Activated CD8-positive, alpha-beta memory T cell treated with anti-CD3 and anti-CD28 coated beads, Interleukin-2, amount 50 U/mL, for 24 hours (primary cell): ENCODE results near the gene FRAS1.

Experiments used
- DNase-seq: peaks from one replicate; pipeline ENCODE4 v3.0.0-alpha.2; 2020; ENCODE audit errors: extremely low read depth

Gene FRAS1

DNA sequence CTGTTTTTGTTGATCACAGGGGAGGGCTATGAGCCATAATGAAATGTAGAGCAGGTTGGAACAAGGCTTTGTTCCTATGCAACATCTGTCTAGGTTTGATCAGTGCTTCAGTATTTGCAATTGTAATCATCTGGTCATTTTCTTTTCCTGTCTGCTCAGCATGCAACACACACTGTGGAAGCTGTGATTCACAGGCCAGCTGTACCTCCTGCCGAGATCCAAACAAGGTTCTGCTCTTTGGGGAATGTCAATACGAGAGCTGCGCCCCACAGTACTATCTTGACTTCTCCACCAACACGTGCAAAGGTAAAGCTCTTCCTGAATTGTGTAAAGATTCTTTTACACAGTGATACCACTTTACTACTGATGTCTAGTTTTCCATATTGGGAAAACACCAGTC is 312.6 kb downstream of the FRAS1 start:
- no peak for DNase-seq

DNA sequence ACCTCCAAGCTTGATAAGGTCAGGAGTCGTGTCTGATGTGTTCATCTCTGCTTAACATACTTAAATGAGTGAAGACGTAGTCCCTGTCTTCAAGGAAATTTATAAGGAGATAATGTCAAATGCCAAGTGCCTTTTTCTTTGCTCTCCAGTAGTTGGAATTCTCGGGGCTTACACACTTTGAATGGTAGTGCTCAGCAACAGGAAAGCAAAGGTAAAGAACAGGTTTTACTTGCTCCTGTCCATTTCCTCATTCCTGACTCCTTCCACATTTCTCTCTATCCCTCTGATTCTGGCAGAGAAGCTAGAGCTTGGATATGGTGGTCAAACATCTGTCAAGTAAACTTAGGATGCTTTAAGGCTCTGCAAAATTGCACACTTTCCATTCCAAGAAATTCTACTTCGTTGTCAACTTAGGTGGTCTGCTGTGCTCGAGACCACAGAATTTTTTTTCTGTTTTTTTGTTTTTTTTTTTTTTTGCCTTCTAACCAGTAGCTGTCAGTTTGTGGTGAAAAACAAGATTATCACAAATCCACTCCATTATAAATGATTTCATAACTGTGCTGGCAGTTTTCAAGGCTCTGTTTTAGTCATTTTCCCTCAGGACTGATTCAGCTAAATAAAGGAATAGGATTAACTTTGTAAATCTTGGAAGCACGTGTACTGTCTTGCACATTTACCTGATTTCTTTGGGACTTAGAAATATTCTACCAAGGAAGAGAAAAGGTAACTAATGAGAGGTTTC is 313.7 kb downstream of the FRAS1 start:
- no peak for DNase-seq

DNA sequence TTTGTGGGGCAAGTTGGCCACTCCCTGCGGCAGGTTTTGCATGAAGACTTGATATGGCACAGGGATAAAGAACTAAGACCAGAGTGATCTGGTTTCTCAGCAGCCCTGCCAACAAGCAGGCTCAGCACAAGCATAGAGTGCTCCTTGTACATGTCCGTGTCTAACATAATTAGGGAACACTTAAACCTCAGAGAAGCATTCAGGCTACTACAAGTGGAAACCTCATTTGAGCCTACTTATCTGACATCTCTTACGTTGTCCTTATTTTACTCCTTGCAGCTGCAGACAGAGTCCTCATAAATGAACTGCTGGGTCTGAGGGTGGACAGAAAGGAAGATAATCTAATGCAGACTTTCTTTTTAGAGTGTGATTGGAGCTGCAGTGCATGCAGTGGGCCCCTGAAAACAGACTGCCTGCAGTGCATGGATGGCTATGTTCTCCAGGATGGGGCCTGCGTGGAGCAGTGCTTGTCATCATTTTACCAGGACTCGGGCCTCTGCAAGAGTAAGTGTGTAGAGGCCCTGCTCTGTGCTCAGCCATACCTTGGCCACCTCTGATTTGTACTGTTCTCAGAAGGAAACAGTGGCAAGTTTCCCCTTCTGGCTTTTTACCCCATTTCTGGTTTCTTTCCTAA is 315.3 kb downstream of the FRAS1 start:
- DNase-seq = no peak

DNA sequence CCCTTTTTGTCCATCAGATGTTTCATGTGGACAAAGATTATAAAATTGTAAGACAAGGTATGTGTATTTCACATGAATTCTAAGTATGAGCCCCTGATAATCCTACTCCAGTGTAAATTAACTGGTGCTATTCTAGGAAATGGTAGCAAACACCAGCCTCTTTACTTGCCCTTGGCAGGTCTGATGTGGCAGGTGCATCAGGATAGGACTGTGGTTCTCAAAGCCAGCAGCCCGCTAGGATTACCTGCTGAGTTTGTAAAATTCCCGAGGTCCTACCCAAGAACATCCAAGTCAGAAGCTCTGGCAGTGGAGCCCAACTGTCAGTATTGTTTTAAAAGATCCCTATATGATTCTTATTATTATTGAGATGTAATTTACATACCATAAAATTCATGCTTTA is 320.4 kb downstream of the FRAS1 start:
- no peak for DNase-seq

DNA sequence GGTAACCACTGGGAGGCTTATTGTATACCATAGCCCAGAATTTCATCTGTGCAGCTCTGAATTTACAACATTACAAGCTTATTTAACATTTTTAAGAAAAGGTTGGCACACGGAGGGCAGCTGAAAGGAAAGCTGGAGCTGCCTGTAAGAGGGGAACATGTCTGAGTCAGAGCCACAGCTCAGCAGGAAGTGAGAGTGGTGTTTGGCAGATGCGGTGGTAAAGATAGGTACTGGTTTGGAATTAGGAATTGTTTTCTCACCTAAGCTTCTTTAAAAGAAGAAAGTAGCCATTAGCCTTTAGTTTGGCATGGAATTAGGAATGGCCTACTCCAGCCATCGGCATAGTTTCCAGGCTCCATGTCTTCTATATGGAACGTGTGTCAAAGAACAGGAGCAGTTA is 321.9 kb downstream of the FRAS1 start:
- no peak for DNase-seq

DNA sequence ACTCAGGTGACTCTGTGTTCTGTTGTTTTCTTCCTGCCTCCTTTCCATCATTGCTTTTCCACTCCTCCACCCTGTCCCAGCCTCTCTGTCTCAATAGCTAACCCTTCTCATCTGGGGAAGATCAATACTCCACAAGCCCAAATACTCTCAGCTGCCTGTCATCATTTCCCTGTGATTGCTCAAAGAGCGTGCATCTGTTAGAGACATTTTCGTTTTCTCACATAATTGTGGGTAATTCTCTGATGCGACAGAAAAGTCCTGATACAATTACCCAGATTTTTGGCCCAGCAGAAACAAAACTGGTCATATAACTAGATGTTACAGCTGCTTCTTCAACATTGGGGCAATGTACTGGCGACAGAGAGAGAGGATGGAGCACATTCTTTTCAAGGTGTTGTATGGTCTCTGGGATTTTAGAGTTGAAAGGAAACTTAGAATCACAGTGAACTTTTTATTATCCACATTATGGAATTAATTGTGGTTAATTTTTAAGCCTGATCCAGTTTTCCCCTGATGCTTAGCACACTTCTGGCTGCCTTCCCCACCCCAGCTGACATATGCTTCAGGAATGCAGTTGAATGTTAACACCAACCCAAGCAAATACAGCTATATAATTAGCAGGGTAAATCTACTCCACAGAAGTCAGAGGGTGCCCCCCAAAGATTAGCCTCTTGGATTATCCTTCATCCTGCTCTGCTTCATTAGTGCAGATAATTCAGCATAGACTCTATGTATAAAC is 323.0 kb downstream of the FRAS1 start:
- DNase-seq = no peak

DNA sequence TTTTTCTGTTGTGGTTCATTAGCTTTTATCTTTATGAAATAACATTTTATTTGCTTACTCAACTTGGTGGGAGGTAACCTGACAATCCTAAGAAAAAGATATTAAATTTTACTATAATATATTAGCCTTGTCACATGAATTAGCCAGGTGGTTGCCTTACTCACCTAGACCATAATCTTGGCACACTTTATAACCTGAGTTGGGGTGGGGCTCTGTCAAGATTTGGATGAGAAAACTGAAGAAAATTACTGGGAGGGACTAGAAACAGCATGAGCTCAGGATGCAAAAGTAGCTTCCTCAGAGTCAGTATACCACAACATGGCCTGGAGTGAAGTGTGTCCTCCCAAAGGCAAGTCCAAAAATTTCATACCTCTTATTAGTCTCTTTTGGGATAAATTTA is 329.6 kb downstream of the FRAS1 start:
- no peak for DNase-seq

DNA sequence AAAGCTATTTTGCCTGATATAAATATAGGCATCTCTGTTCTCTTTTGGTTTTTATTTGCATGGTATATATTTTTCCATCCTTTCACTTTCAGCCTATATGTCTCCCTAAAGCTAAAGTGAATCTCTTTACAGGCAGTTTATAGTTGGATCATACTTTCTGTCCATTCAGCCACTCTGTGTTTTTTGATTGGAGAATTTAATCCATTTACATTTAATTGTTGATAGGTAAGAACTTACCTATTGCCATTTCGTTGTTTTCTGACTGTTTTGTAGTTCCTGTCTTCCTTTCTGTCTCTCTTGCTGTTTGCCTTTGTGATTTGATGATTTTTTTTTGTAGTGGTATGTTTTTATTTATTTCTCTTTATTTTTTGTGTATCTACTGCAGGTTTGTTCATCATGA is 338.5 kb downstream of the FRAS1 start:
- DNase-seq = no peak

DNA sequence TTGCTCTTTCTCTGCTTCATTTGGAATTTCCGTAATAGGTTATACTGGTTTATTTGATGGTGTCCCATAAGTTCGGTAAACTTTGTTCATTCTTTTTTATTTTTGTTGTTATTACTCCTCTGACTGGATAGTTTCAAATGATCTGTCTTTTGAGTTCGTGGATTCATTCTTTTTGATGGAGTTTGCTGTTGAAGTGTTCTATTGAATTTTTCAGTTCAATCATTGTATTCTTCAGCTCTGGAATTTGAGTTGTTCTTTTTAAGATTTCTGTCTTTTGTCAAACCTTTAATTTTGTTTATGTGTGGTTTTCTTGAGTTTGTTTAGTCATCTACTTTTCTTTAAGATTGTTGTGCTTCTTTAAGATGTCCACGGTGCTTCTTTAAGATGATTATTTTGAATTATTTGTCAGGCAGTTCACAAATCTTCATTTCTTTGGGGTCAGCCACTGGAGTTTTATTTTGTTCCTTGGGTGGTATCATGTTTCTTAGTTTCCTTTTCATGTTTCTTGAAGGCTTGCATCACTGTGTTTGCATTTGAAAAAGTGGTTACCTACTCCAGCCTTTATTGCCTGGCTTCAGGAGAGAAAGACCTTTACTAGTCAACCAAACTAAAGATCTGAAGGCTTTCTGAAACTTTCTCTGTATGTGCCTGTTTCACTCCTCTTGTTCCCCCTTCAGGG is 339.6 kb downstream of the FRAS1 start:
- DNase-seq = no peak

DNA sequence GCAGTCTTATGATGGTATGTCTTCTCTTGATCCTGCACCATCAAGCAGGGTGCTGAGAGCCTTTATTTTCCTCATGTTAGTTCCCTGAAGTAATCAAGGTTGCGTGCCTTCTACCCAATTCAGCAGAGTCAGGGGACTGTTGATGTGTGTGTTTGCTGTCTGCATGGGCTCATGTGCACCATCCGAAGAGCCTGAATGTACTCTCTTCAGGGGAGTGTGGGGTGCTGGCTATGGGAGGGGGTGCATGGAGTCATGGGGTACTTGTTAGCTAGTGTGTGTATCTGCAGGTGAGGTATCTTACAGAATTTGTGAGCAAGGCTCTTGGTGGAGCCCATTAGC is 340.1 kb downstream of the FRAS1 start:
- DNase-seq = no peak

DNA sequence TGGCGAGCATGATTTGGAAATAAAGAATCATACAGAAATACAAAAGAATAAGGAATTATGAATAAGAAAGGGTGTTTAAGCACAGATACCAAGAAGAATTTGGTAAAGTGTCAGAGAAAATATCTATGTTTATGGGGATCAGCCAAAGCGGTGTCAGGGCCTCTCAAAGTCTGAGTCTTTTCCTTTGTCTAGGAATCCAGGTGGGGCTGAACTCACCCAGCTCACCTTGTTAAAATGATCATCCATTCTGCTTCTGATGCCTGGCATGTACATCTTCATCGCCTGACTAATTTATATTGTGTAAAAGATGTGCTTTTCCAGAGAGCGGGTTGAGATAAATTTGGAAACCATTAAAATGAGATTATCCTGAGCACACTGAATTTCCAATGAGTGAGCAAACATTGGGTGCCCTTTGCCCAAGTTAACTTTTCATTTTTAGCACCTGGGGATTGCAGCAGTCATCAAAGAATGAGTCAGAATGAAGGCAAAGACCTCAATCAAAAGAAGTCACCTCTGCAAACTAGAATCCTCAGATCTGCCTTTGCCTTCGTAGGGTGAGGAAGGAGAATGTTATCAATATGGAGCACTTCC is 352.6 kb downstream of the FRAS1 start:
- no peak for DNase-seq

DNA sequence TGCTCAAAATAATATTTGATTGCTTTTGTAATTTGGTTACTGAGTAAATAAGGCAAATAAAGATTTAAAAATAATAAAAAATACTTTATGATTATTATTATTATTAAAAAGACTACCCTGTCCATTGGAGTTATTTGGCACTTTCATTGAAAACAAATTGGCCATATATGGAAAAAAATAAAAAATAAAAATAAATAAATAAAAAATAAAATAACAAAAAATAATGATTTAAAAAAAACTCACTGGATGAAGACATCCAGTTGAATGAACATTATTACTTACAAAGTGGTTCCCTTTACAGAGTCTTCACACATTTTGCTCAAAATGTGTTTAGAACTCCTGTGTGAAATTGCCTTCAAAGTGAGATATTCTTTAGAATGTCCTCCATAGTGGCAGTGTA is 353.1 kb downstream of the FRAS1 start:
- DNase-seq = no peak

DNA sequence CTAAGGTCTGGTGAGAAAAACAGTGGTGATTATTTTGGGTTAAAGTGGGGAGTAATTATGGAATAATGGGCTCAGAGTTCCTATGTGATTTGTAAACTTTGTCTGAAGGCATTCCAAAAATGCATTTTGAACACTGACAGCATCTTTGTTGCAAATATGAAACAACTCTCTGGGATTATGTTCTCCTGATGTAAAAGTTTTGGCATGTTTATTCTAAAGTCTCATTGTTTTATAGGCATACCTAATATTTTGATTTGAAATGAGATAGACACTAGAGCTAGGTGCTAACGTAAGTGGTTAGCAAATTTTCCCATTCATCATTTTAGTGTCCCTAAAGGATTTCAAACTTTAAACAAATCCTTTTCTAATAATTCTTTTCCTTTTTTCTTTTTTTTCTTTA is 353.6 kb downstream of the FRAS1 start:
- no peak for DNase-seq

DNA sequence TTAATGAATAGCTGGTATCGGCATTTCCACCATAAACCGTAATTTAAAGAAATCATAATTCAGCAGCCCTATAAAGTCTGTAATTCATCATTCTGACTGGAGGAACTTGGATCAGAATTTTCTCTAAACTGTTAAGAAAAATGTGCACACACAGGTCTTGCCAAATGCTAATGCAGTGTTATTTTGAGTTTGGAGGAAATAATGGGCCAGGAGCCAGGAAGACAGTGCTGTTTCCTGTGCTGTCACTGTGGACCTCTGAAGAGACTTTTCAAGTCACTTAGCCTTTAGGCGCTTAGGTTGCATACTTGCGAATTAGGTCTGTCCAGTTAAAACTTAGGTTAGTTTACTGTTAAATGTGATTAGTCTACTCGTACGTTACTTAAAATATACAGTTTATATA is 357.0 kb downstream of the FRAS1 start:
- DNase-seq = no peak

DNA sequence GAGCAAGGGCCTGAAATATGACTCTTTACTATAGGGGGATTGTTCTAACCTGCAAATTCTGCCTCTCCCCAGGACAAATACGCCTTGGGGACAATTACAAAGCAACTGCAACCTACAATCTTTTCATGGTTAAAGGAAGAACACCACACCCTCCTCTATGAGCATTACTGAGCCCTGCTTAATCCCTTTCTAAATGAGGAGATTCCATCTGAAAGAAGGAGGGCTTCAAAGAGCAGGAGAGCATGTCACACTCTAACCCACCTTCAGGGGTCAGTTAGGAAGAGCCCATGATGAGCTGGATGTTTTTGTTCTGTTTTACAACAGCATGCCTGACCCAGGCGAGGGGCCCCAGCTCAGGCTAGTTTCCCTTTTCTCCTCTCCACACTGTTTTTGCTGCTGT is 360.5 kb downstream of the FRAS1 start:
- DNase-seq = no peak

DNA sequence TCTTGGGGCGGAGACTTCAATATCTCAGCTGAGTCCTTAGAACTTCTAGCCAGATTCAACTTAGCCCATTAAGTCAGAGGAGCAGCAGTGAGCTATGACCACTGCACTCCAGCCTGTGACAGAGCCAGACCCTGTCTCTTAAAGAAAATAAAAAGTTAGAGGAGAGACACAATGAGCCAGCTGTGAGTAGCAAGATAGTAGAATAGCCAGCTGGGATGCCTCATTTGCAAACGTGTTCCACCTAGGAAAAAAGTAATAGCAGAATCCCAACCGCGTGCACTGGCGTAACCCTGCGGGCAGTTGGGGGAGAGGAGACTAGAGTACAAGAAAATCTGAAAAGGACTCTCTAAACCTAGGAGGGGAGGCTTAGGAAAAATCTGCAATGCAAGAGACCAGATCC is 361.3 kb downstream of the FRAS1 start:
- DNase-seq = no peak

DNA sequence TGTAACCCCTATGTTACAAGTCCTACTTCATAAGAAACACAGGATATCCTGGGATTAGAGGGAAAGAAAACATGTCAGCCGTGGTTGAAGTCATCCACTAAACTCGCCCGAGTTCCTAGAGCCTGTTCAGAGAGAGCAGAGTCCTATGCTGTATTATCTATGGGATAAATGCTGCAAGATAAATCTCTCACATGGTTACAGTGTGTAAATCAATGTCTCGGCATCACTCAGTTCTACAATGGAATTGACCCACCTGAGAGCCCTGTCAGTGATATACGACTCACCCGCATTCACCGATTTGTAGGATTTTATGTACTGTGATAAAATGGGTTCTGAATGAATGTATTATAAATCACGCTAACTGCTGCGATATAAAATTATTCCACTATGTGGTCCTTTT is 366.7 kb downstream of the FRAS1 start:
- no peak for DNase-seq

DNA sequence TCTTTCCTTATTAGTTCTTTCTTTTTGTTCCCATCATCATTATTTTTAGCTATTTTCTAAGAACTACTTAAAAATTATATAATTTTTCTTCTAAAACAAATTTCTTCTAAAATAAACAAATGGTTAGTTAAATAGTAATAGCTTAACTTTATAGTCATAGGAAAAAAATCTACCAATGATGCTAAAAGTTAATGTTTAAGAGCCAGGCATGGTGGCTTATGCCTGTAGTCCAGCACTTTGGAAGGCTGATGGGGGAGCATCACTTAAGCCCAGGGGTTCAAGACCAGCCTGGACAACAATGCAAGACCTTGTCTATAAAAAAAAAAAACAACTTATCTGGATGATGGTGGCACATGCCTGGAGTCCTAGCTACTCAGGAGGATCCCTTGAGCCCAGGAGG is 367.3 kb downstream of the FRAS1 start:
- DNase-seq = no peak

DNA sequence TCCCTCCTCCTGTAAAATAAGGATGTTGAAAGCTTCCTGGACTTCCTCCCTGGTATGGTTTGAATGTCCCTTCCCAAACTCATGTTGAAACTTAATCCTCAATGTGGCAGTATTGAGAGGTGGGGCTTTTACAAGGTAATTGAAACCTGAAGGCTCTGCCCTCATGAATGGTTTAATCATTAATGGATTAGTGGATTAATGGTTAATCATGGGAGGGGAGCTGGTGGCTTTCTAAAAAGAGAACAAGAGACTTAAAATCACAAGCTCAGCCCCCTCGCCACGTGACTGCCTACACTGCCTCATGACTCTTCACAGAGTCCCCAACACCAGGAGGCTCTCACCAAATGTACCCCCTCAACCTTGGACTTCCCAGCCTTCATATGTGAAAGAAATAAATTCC is 369.8 kb downstream of the FRAS1 start:
- DNase-seq = no peak

DNA sequence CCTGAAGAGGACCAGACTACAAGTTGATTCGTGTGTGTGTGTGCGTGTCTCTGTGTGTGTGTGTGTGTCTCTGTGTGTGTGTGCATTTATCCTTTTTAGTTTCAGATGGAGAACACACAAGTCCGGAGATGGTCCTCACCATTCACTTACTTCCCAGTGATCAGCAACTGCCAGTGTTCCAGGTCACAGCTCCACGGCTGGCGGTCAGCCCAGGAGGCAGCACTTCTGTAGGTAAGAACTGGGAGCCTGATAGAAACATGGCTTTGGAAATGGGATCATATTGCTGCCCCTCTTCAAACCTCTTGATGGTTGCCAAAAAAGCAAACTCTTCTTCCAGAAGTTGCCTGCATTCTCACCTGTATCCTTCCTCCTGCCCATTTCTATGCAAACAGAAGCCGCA is 371.9 kb downstream of the FRAS1 start:
- no peak for DNase-seq

DNA sequence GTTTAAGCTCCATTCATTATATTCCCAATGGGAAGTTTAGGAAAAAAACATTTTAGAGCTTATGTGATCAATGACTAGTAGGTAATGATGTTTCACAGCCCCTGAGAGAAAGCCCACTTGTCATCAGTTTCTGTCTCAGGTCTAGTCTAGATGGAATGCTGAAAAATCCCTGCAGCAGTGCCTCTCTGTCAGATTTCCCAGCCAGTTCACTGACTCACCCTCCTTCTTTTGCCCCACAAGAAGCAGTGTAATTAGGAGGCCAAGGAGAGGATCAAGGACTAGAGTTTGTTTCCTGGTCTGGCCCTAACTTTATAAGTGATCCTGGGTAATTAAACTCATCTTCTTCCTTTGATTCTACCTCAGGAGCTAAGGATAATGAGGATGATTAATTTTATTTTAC is 375.8 kb downstream of the FRAS1 start:
- DNase-seq = no peak

DNA sequence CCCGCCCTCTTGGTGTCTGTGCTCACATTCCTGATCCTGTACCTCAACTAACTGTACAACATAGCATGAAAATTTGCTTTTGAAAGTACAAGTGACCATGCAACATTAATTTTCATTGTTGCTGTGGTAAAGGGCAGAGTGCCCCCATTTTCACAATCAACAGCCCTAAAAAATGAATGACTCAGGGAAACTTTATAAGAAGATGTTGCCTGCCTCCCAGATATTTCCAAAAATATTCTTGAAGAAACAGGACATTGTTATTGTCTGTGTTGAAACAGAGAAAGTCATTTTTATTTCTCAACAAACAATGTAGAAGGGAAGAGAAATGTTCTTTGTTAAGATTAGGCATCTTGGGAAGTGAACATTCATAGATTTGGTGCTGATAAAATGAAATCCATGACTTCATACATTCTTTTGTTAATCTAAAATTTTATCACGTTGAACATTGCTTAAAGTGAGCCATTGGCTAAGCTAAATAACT is 380.5 kb downstream of the FRAS1 start:
- DNase-seq = no peak
